GM19438 (cell line): ENCODE results near the gene SERPINB8.

Source experiments
- ATAC-seq: cut with Tn5 transposase; IDR thresholded peaks from one replicate; pipeline ENCODE4 v1.9.1; 2021; ENCODE audit warnings: low read depth; ENCODE audit not compliant: unreplicated experiment

SERPINB8 gene

DNA sequence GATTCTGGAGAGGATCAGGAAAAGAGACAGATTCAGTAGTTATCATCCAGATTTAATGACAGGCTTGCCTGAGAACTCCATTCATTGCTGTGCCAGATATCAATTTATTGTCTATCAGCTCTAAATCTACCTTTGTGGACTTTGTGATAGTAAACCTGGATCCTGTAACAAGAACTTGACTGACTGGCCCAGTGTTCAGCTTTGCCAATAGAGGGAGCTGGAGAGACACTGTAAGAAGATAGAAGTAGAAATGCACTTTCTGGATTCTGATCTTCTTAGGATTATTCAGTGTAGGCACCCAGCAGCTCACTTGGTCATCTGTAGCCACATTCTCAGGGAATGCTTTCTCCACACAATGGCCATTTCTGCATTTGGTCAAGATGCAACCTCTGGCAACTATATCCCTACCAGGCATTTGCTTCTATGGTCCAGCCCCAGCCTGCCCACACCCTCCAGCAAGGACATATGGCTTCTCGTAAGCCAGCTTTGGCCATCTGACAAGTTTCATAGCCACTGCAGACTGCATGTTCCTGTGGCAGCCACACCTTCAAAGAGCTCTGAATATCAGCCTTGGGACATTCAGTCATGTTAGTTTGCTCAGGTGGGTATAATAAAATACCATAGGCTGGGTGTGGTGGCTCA is 6.1 kb upstream of the SERPINB8 start:
- peak; percentile 55 for ATAC-seq

DNA sequence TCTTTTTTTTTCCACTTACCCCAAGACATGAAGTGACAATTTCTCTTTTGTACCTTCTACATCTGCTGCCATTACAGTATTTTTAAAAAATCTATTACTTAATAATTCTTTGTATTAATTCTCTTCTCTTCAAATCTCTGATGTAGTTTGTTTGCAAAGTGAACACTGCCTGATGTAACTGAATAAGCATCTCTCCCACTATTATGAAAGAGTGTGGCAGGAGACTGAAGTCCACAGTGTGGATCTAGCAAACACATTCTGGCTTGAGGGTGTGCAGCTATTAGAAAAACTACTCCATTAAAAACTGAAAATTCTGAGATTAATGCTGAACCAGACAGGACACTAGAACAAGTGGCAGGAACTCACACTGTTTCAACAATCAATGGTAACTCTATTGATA is 5.0 kb upstream of the SERPINB8 start:
- ATAC-seq = no peak

DNA sequence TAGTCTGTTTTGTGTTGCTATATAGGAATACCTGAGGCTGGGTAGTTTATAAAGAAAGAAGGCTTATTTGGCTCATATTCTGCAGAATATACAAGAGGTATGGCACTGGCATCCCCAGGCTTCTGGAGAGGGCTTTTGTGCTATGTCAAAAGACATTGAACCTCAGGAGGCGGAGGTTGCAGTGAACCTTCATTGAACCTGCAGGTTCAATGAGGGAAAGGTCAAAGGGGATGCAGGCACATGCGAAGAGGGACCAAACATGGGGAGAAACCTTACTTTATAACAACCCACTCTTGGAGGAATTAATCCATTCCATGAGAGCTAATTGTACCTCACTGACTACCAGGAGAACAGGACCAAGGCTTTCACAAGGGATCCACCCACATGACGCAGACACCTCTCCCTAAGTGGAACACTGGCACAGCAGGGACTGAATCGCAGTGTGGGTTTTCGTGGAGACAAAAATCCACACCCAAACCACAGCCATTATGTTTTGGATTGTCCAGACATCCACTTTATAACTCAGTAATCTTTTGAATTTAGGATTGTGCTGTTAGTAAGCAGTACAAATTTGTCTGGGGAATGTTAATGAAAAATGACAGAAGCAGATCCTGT is 4.1 kb upstream of the SERPINB8 start:
- ATAC-seq = no peak

DNA sequence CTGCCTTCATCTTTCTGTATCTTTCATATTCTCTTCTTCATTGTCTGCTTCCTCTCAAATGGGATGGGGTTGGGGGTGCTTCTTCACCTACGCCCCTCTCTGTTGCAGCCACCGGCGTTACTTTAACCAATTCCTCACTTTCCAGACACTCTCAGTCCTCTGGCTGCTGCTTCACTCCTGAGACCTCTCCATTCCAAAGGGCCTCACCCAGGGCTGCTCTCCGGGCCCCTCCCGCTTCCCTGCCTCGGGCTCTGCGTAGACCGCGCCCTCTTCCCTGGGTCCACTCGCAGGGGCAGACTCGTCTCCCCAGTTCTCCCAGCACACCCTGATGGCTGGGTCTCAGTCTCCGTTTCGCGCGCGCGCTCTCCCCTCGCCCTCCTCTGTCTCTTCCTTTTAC is 926 bp downstream of the SERPINB8 start:
- peak; percentile 13 for ATAC-seq

DNA sequence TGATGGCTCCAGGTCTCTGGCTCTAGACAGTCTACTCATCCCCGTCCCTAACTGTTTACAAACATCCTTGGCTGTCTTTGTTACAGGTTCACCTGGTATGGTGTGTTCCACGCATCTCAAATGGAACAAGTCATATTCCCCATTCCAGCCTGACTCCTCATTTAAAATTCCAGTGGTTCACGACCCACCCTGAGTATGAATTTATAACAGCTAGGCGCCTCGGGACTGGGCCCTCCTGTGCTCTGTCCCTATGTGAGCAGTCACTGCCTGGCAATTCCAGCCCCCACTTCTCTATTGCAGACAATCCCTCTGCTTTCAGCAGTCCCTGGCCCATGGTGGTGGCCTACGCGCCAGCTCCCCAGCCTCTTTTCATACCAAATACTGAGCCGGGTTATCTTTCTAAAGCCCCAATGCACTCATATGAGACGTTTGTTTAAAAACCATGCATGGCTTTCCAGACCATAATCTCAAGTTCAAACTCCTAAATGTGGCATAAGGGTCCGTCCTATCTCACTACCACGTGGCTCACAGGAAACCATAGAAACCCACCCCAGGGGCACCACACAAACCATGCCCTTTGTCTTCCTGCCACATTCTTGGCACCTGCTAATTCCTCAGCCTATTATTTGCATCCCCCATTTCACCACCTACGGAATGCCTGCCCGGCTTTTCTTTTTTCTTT is 1.6 kb downstream of the SERPINB8 start:
- ATAC-seq = no peak

DNA sequence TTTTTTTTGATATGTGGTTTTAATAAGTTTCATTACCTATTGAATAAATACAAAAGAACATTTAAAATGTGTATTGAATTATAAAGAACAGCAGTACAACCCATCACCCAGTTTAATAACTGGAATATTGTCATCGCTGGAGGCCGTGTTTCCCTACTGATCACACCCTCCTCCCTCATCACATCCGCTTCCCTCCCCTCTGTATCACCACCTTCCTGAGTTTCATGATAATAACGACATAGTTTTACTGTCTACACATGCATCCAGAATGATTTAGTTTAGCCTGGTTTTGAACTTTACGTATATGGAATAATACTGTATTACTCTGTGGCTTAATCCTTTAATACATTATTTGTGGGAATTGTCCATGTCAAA is 2.1 kb downstream of the SERPINB8 start:
- no peak for ATAC-seq

DNA sequence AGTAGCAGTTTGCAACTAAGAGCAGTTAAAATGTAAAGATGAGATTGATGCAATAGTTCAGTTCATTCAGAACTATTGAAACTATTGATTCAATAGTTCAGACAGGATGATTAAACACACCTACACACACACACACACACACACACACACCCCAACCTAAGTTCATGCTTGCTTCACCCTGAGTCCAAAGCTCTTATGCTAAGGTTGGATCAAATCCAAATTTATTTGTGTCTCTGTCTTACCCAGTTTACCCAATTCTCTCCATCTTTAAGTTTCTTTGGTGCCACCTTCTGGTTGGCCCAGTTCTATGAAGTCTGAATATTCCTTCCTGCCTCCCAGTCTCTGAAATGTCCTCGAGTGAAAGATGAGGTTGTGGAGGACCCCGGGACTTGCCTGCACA is 5.1 kb downstream of the SERPINB8 start:
- ATAC-seq = no peak

DNA sequence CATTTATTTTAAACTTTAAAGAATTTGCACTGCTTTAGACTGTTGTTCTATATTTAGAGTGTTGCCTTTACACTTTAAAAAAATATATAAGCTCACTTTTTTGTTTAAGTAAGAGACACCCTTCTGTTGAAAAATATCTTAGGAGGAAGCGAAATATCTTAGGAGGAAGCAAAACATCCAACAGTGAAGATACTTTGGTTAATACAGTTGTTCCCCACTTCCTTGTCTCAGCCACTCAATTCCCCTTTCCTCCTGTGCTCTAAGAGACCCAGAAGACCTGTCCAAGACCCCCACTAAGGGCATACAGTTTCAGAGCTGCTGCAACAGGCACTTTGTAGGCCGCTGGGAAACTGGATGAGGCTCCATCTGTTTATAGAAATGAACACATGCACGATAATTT is 5.7 kb downstream of the SERPINB8 start:
- no peak for ATAC-seq

DNA sequence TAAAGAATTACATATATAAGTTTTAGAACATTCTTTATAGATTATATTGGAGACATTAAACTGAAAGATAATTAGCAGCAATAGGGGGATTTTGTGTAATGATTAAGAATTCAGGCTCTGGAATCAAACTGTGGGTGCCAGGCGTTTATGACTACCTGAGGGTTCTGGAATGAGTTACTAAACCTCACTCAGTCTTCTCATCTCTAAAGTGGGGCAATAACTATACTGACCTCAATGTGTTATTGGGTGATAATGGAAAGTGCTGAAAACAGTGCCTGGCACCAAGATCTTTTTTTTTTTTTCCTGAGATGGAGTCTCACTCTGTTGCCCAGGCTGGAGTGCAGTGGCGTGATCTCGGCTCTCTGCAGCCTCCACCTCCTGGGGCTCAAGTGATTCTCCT is 7.2 kb downstream of the SERPINB8 start:
- ATAC-seq = no peak

DNA sequence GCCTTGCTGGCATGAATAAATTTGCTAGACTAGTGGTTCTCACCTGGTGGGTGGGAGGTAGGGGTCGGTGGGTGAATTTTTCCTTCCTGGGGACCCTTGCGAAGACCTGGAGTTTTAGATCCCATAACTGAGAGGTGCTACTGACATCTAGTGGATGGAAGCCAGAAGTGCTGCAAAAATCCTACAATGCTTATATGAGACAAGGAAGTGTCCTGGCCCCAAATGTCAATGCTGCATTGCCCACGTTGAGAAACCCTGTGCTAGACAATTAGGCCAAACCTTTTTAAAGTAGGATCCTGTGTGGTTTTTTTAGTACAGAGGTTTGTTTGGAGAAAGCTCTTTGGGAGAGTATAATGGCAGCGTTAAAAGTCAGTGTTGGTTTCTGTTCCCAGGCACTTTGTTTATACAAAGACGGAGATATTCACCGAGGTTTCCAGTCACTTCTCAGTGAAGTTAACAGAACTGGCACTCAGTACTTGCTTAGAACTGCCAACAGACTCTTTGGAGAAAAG is 9.6 kb downstream of the SERPINB8 start:
- peak; percentile 65 for ATAC-seq

DNA sequence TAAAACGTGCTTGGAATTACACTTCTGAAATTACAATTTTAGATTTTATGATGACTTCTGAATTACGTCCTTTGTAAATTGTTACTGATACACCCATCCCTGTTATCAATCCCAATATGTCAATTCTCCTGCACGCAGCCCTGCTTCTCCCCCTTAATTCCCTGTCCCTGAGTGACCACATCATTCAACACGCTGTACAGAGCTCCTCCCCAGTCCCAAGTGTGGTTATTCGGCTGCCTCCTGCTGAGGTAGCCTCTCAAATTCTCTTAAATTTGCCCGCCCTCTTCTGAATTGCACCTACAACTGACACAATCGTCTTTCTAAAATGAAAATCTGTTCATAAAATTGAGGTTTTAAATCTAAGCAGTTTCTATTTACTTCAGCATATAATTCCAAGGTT is 10.1 kb downstream of the SERPINB8 start:
- no peak for ATAC-seq

DNA sequence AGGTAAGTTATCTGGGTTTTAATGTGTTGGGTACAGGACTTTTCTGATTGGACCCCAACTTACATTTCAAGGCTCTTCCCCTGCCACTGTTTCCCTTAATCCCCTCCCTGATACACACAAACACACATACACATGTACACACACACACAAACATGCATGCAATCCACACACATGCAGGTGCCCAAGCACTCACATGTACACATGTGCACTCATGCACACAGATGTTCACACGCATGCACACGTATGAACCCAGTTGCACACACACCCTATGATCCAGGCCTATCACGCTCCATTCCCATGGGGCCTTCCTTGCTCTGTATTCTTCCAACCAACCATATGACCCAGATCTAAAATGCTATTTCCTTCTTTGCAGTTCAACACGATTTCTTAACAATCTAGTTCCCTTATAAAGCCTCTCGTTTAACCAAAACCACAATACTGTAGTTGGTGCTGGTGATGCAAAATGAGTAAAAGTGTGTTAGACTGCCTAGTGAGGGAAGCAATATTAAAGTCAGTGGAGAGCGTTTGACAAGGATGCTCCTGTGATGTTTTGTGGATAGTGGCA is 11.1 kb downstream of the SERPINB8 start:
- no peak for ATAC-seq

DNA sequence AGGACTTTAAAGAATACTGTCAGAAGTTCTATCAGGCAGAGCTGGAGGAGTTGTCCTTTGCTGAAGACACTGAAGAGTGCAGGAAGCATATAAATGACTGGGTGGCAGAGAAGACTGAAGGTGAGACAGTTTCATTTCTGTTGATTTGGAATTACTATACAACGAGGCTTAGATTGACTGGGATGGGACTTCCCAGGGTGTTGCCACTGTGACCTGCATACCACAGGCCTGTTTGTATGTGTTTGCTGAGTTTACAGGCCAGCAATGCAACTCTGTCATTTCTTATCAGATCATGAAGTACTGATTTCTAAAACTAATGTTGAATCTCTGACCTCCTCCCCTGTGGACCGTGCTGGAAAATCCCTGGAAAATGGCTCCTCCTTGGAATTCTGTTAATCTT is 11.8 kb downstream of the SERPINB8 start:
- ATAC-seq = no peak

DNA sequence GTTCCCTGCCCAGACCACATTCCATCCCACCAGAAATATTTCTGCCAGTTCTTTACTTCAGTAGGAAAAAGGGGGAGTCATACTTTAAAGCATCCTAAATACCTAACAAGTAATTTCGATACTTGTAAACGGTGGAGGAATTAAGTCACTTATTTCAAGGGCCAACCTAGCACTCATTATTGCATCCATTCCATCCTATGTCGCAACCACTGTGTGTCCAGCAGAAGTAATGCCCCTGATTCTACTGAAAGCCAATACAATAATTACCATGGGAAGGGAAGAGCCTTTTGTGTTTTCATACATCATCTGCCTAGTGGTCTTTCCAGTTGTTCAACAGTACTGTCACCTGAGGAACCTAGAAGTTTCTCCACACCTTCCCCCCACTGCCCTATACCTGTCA is 12.5 kb downstream of the SERPINB8 start:
- ATAC-seq = no peak

DNA sequence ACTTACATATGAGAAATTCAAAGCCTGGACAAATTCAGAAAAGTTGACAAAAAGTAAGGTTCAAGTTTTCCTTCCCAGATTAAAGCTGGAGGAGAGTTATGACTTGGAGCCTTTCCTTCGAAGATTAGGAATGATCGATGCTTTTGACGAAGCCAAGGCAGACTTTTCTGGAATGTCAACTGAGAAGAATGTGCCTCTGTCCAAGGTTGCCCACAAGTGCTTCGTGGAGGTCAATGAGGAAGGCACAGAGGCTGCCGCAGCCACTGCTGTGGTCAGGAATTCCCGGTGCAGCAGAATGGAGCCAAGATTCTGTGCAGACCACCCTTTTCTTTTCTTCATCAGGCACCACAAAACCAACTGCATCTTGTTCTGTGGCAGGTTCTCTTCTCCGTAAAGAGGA is 17.0 kb downstream of the SERPINB8 start:
- ATAC-seq = no peak

DNA sequence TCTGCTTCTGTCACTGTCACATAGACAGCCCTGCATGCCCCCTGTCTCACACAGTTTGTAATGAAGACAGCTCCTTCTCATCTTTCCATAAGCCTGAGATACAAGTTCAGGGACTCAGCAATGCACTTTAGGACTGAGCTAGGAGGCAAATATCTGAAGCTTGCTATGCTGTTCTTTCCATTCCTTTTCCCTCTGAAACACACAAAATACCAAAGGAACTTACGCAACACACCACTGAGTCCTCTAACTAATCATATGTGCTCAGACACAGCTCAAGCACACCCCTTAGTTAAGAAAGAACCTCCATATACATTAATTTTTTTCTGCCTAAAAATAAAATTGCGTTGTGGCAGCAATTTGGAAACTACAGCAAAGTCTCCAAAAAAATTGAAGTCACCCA is 17.9 kb downstream of the SERPINB8 start:
- ATAC-seq = no peak

DNA sequence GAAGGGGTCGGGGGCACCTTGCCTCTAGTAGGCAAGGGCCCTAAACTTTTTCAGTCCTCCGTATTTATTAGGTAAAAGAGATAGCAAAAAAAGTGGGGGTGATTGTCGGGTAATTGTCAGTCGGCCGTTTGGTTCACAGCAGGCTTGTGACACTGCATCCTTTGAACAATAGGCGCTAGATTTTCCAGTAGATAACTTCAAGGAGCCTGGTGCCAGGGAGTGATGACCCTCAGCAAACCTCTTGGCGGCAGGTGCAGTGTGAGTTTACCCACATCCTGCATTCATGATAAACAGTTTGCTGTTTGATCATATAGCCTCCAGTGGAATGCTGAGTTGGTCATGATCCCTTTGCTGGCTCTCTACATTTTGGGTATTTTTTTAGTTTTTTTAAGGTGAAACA is 22.9 kb downstream of the SERPINB8 start:
- ATAC-seq = no peak

DNA sequence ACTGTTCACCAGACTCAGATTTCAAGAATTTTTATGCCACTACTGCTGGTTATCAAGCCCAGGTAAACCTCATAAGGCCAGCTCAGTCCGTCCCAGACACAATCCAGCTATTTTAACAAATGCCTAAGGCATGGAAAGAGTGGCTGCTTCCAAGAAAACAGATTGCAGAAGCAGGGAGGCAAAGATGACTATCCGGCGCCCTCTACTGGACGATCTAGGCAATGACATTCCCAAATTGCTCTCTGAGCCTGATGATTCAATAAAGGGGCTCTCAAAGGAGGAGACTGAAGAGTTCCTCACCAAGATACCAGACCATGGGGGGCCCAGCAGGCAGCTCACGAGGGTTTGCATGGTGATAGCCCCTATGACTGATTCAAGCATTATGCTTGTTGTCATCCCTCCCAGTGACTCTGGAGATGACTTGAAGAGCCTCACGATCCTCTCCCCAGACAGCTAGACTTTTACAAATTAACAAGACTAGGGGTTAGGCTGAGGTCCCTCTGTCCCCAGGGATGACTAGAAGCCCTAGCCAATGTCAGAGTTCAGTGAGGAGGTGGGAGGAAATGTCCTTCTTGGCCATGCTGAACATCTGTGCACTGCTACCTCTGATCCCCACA is 25.0 kb downstream of the SERPINB8 start:
- peak; percentile 71 for ATAC-seq

DNA sequence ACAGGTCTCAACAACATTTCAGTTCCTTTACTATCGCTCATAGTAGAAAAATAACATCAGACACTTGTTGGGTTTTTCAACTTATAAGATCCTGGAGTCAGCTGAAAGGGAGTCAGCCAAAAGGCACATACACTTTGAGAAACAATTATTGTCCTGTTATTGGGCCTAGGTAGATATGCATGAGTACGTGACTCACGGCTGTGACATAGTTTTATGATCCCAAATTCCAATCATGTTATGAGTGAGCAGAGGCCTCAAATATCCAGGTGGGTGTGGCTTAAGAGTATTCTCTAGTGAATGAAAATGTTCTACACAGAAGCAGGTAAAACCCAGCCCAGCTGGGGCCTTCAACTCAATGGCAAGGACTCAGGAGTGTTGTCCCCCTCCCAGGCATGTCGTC is 27.2 kb downstream of the SERPINB8 start:
- no peak for ATAC-seq

DNA sequence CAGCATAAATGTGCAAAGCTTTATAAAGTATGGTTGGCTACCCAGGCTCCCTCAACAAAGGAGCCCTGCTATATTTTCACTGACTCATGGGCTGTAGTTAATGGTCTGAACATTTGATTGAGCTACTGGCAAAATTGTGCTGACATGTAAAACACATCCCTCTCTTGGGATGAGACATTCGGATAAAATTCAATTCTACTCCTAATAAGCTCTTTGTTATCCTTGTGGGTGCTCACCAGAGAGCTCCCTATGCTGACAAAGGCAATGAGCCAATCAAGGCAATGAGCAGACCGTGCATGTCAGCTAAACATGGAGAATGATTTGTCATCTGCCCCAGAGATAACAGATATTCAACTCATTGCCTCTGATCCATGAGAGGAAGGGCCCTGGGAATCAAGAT is 27.7 kb downstream of the SERPINB8 start:
- no peak for ATAC-seq

DNA sequence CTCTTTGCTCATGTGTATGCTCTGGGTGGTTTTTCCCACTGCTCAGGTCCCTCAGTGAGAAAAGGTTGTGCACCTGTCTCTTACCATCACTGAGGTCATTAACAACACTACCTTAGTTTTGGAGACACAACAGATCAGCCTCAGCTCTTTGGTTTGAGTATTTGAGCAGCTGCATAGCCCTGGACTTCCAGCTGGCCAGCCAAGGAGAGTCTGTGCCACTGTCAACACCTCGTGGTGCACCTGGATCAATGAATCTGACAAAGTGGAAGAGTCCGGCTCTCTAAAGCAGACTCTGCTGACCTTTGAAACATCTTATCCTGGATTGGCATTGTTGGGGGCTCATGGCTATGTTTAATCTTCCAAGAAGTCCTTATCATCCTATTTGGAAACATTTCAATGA is 30.0 kb downstream of the SERPINB8 start:
- no peak for ATAC-seq
